BJ (cell line): ENCODE measurements around the gene SLC25A15. TPM values are rescaled to one million over a fixed set of nuclear protein-coding genes. Genes with fewer than 3 reads are reported as not detected.

Source experiments
- CTCF ChIA-PET: fragments of 350-600 bp; formaldehyde crosslinking; extraction: SDS; loops from one replicate; lab custom pipeline; 2021; ENCODE audit warnings: antibody characterized with exemption, inconsistent platforms; lab: Yijun Ruan, JAX
- POLR2A ChIA-PET: fragments of 300-600 bp; sonication (Branson Sonifier 250); formaldehyde crosslinking; extraction: SDS; loops from one replicate; lab custom pipeline; 2021; ENCODE audit warnings: antibody characterized with exemption; lab: Charles Lee
- DNase-seq: peaks from one replicate; pipeline ENCODE4 v3.0.0-alpha.2; 2011; ENCODE audit warnings: low read depth
- H3K27me3 ChIP-seq: 2 replicates; pipeline ENCODE4 v1.6.0; 2011; ENCODE audit warnings: low read length; ENCODE audit not compliant: control insufficient read depth, insufficient read depth
- H3K36me3 ChIP-seq: 2 replicates; pipeline ENCODE4 v1.5.1; 2011; ENCODE audit warnings: low read length; ENCODE audit not compliant: control insufficient read depth, insufficient read depth
- H3K4me3 ChIP-seq: 2 replicates; pipeline ENCODE4 v1.5.1; 2011; ENCODE audit warnings: low read depth, mild to moderate bottlenecking, control low read depth, low read length
- polyA plus RNA-seq: library from polyadenylated mRNA; depleted of rRNA; stranded (reverse); fragments of >200 nt; gene quantifications from 2 replicates; pipeline ENCODE4 v1.2.3, GENCODE V29; 2011
- TF ChIP-seq, protein P1 (sequence below): IDR thresholded peaks from 2 replicates; pipeline ENCODE4 v1.5.1; 2011; ENCODE audit warnings: low read depth, mild to moderate bottlenecking, control low read depth, inconsistent platforms, low read length, moderate library complexity; ENCODE audit not compliant: insufficient read depth

SLC25A15 gene
- polyA plus RNA-seq, 1 experiment = 4.7 TPM

- Histone ChIP-seq H3K36me3 (no peaks in the 10 kb centered on the region), H3K27me3 (no peaks in the 10 kb centered on the region), H3K4me3 (peak within 1 kb of the TSS; percentile 54)
- TF ChIP-seq, protein P1, sequence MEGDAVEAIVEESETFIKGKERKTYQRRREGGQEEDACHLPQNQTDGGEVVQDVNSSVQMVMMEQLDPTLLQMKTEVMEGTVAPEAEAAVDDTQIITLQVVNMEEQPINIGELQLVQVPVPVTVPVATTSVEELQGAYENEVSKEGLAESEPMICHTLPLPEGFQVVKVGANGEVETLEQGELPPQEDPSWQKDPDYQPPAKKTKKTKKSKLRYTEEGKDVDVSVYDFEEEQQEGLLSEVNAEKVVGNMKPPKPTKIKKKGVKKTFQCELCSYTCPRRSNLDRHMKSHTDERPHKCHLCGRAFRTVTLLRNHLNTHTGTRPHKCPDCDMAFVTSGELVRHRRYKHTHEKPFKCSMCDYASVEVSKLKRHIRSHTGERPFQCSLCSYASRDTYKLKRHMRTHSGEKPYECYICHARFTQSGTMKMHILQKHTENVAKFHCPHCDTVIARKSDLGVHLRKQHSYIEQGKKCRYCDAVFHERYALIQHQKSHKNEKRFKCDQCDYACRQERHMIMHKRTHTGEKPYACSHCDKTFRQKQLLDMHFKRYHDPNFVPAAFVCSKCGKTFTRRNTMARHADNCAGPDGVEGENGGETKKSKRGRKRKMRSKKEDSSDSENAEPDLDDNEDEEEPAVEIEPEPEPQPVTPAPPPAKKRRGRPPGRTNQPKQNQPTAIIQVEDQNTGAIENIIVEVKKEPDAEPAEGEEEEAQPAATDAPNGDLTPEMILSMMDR = no peak
- DNase-seq = peak; percentile 47
- ChIA-PET POLR2A (no interaction called here), CTCF (no interaction called here)
Observed at GRCh38 chr13:40770934-40771618, 18.3 kb upstream of the SLC25A15 start, which contains the start of gene MRPS31. Gene MRPS31, minus strand, starts transcription at chr13:40771190. Its CDS starts 54 bp downstream, at chr13:40771136.

- DNase-seq = no peak
- POLR2A ChIA-PET = no interaction called here
- Histone ChIP-seq H3K4me3 (no peak overlapping the region), H3K36me3 (no peaks in the 10 kb centered on the region), H3K27me3 (no peaks in the 10 kb centered on the region)
- TF ChIP-seq, protein P1 = no peak
- CTCF ChIA-PET = interaction anchor here (0.5 kb wide), 1 partner anchor 13 kb away, joined by 3 read pairs; no protein-coding TSS in a partner anchor
Observed at GRCh38 chr13:40772765-40773473, 16.5 kb upstream of the SLC25A15 start.

DNA sequence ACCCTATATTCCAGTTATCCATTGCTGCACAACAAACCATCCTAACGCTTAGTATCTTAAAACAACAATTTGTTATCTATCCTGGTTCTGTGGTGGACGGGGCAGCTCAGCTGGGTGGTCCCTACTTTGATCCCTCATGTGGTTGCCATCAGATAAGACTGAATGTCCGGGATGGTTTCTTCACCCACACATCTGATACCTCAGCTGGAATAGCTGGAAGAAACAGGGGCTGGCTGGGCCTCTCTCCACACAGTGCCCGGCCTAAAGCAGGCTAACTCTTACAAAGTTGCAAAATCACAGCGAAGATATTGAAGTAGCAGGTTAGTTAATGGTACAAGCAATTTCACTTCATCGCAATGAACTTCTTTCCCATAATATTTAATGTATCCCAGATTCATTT, 14.7 kb upstream of the SLC25A15 start:
- CTCF ChIA-PET = interaction anchor here (5.4 kb wide), 1 partner anchor 12 kb away, joined by 61 read pairs; the partner anchor contains the start of gene SLC25A15

DNA sequence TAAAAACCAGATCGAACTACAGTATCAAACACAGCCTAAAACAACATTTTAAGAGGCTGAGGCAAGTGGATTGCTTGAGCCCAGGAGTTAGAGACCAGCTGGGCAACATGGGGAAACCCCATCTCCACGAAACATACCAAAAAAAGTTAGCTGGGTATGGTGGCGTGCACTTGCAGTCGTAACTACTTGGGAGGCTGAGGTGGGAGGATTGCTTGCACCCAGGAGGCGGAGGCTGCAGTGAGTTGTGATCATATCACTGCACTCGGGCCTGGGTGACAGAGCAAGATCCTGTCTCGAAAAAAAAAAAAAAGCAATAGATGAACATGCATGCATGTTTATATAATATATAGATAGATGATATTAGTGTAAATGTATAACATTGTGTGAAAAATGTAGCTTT, 13.2 kb upstream of the SLC25A15 start:
- H3K36me3 ChIP-seq = no peaks in the 10 kb centered on the region
- H3K4me3 ChIP-seq = no peak overlapping the region
- no peaks in the 10 kb centered on the region for H3K27me3 ChIP-seq
- ChIA-PET CTCF (interaction anchor here (1.1 to 5.4 kb wide), 3 partner anchors 9 to 1093 kb away, joined by 4 to 61 read pairs (median 7); partner anchors contain the start of gene SLC25A15), POLR2A (no interaction called here)
- DNase-seq = no peak
- TF ChIP-seq, protein P1 = no peak

More for the DNA sequence above, 14.7 kb upstream of the SLC25A15 start:
- H3K4me3 ChIP-seq = no peak overlapping the region
- POLR2A ChIA-PET = no interaction called here
- no peaks in the 10 kb centered on the region for H3K27me3 ChIP-seq
- no peak for DNase-seq
- no peaks in the 10 kb centered on the region for H3K36me3 ChIP-seq
- TF ChIP-seq, protein P1 = no peak

GRCh38 chr13:40776681-40777165, 12.7 kb upstream of the SLC25A15 start:
- CTCF ChIA-PET = interaction anchor here (0.8 to 5.4 kb wide), 18 partner anchors 8 to 1721 kb away, joined by 3 to 61 read pairs (median 4); partner anchors contain the start of gene SLC25A15
- TF ChIP-seq, protein P1 = no peak
- Histone ChIP-seq H3K36me3 (no peaks in the 10 kb centered on the region), H3K27me3 (no peaks in the 10 kb centered on the region), H3K4me3 (no peak overlapping the region)
- POLR2A ChIA-PET = no interaction called here
- no peak for DNase-seq
